NCI-H1105 (cell line): Measurements from ENCODE around the gene WSCD1.

Experiments
- DNase-seq: peaks from one replicate; lab custom pipeline; 2025; lab: John Stamatoyannopoulos, UW

The WSCD1 gene

GRCh38 chr17:6061290-6061689 lies 8.9 kb upstream of the WSCD1 start:
- DNase-seq: no peak

GRCh38 chr17:6064868-6065267 lies 5.3 kb upstream of the WSCD1 start:
- no peak for DNase-seq

GRCh38 chr17:6065351-6065750 lies 4.8 kb upstream of the WSCD1 start:
- DNase-seq: no peak

DNA sequence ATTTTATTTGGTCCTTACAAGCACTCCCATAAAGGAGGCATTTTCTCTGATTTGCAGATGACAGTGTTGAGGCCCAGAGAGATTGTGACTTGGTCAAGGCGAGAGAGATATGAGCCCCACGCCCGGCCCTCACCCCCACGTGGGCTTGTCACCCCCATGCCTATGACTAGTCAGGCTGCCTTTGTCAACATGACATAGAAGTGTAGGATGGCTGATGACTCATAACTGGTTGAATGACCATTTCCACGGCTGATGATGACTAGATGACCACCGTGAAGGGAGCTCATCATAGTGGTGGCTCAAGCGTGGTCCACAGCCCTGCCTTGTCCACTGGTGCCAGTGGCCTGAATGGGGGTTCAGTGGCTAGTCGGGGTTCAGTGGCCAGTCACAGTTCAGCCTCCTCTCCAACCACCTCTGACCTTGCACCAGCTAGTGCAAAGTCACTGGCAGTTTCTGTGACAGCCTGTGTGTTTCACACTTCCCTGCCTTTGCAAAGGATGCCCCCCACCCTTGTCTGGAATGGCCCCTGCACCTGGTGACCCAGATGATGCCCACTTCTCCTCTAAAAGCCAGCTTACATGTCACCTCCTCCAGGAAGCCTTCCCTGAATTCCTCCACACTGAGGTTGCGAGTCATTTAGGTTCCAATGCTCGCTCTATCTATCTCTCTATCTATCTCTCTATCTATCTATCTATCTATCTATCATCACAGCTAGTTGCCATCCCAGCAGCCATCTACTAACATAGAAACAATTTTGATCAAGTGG lies 3.8 kb upstream of the WSCD1 start:
- DNase-seq: no peak

DNA sequence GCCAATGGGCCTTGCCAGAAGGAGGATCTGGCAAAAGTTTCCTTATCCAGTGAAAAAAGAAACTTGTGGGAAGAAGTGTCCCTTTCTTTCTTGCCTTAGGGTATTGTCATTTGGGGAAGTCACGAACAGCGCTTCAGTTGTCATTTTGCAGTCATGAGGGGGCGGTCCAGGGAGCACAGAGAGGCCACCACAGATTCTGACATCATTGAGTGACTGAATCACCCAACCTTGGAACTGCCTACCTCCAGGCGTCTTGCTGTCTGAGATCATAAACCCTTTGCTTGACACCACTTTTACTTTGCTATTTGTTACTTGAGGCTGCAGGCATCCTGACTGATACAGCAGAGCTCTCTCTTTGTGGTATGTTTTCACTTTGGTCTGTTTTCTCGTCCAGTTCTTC lies 3.1 kb upstream of the WSCD1 start:
- no peak for DNase-seq

DNA sequence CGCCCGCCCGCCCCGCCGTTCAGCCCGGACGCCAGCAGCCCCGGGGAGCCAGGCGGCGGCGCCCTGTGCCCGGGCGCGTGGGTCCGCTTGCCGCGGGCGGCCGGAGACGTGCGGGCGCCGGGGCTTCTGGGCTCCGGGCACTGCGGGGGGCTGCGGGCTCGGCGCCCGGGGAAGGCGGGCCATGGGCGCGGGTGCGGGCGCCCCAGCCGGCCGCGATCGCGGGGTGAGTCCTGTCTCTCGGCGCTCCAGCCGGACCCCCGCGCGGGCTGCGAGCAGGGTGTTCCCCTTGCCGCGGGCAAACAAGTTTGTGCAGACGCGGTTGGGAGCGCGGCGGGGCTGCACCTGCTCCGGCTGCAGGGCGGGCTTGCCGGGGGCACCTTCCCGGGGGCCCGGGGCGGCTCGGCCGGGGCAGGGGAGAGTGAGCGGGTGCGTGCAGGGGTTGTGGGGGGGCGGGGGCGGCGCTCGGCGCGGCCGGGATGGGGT lies 292 bp downstream of the WSCD1 start:
- DNase-seq: no peak

- no peak for DNase-seq
Observed at GRCh38 chr17:6070913-6071511, 833 bp downstream of the WSCD1 start.

- no peak for DNase-seq
Observed at GRCh38 chr17:6071528-6072065, 1.4 kb downstream of the WSCD1 start.

DNA sequence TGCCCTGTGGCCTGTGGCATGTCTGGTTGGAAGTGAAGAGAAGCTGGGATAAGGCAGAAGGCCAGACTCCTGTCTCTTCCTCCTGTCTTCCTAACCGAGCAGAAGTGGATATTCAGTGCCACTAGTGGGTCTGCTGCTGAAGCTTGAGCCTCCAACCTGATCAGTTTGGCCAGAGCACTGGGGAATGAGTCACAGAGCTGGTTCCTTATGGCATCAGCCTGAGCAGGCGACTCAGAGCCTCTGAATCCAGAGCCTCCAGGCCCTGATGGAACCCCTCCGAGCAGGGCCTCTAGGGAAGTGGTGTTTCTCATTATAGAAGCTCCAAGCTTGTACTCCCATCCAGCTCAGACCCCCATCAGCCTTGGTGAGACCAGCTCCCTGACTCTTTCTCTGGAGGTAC lies 2.0 kb downstream of the WSCD1 start:
- DNase-seq: no peak

DNA sequence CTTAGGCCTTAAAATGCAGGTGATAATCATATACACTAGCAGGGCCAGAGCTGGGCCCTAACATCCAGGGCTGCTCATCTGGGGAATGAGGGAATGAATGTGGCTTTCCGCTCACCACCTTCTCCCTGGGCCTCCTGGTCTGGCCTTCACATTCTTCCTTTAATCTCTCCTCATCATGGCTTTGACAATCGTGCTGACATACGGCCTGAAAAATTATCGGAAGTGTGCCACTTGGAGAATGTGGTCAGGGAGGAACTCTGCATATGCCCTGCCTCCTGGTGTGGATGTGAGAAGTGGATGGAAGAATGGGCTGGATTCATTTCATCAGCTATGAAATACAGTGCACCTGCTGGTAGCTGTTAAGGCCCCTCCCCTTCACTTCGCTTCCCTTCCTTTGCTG lies 2.4 kb downstream of the WSCD1 start:
- DNase-seq: no peak

- no peak for DNase-seq
Observed at GRCh38 chr17:6073620-6074019, 3.4 kb downstream of the WSCD1 start.

- DNase-seq: no peak
Observed at GRCh38 chr17:6075050-6075449, 4.9 kb downstream of the WSCD1 start.

DNA sequence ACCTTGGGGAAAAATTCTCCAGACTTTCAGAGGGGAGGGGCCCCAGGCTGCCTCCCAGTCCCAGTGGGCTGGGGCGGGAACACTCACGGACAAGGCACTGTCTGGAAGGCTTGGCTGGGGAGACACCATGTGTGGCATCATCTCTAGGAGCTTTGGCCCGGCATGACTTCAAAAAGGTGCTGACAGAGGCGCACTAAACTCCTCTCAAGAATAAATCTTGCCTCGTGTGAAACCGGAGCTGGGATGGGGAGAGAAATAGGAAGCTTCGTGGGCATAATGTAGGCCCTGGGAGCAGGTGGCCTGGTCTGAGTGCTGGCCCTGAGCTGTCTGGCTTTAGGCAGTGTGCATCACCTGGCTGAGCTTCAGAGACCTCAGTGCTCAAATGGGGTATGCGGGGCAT lies 5.7 kb downstream of the WSCD1 start:
- no peak for DNase-seq

DNA sequence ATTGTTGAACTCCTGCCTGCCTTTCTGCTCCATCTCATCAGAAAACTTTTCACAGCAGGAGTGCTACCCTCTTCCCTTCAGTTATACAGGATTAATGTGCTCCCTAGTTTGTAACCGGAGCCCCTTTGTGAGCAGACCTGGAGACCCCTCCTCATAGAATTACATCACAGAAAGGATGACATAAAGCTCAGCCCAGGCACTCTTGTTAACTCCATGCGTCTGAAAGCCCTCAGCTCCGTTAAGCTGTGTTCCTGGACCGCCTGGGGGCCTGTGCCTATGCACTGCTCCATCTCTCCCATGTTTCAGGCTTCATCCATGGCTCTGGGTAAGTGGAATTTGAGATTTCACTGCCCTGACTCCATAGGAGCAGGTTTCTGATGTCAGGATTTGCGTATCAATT lies 7.6 kb downstream of the WSCD1 start:
- DNase-seq: no peak

DNA sequence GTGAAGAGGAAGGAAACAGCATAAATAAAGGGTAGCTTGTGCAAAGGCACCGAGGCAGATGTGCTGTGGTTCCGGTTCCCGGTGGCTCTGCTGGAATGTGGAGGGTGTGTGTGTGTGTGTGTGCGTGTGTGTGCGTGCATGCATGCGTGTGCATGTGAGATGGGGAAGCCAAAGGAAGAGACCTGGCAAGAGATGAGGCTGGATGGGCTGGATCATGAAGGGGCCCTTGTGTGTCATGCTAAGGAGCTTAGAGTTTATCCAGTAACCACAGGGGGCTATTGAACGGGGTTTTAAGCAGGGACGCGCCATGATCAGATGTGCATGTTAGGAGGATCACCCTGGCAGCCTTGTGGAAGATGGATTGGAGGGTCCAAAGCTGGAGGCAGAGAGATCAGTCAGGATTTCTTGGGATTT lies 8.3 kb downstream of the WSCD1 start:
- DNase-seq: no peak

DNA sequence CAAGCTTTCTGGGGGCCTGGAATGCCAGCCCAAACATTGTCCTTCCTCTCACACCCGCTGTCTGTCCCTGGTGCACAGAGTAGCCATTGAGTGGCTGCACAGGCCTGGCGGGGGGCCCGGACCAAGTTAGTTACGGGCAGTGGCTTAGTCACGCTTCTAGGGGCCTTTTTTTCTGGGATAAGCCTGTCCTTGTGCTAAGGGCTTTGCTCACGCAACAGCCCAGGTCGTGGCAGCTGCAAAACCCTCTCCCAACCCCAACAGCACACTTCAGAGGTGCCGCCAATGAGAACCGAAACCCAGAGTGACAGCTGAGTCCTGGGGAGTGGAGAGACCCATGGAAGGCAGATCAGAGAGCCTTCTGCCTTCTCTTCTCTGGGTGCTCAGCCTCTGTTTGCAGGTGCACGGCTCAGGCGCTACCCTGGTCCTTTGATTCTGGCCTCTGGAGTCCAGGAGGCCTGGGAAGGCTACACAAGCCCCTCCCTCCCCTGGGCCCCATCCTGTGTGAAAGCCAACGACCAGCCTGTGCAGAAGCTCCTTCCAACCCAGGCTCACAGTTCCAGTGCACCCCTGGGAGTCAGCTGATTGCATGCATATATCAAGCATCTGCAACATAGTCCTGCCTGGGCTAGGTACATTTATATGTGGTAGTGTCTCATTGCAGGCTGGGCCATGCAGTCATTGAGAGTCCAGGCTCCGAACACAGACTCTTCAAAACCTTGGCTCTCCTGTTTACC lies 9.1 kb downstream of the WSCD1 start:
- no peak for DNase-seq

DNA sequence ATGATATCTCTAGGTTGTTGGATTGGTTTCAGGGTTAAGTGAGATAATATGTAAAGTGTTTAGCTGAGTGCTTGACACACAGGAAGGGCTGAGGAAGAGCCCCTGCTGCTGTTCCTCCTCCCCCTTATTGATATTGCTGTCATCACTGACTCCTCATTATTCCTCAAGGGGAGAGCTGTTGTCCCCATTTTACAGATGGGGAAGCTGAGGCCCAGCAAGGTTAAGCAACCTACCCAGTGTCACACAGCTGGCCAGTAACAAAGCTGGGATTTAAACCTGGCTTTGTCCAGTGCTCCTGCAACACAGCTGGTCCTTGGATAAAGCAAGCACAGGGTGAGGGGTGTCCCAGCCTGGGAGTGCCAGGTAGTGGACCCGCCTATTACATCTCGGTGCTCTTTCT lies 9.8 kb downstream of the WSCD1 start:
- no peak for DNase-seq

- DNase-seq: no peak
Observed at GRCh38 chr17:6080711-6081430, 10.7 kb downstream of the WSCD1 start.

DNA sequence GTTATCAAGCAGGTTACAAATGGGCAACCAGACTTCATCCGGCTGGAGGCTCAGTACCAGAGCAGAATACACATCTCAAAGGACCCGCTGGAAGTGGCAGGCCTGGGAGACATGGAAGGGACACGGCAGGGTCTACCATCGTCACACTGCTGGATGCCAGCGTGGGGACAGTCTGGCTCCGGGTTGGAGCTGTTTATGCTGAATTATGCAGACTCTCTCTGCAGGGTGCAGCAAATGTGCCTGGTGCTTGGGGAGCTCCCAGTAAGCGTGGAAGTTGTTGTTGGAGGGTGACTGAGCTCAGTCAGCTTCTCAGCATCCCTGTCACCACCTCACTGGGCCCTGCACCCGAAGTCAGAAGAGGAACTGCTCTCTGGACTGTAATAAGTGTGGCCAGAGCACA lies 12.2 kb downstream of the WSCD1 start:
- no peak for DNase-seq

DNA sequence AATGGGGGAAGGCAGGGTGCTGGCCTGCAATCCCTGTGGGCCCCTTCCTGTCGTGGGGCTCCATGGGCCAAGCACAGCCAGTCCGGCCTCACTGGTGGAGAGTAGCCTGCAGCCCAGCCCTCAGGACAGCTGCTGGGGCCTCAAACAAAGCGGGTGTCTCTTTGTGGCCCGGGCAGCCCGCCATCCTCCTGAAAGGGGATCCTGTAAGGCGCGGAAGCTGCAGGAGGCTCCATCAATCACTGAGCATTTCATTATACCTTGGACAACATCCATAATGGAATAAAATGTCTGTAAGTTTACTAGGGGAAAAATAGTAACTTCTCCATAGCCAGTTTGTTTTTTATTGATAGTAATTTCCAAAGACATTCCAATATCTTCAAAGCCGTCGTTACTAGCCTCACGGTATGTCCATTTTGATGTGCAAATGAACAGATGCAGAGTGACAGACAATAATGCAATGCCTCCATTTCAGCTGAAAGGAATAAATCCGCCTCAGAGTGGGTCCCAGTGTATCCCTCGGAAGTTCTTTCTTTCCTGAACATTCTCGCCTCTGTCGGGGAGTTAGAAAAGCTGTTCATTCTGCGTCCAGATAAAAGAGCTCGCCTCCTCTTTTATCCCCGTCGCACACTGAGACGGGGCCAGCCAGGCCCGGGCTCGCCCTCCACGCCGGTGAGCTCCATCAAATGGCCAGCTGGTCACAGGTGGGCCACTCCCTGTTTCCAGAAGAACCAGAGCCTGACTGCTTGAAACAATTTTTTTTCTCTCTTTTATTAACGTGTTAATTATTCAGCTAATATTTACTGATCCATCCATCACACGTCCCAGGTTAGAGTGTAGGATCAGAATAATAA lies 14.4 kb downstream of the WSCD1 start:
- no peak for DNase-seq

DNA sequence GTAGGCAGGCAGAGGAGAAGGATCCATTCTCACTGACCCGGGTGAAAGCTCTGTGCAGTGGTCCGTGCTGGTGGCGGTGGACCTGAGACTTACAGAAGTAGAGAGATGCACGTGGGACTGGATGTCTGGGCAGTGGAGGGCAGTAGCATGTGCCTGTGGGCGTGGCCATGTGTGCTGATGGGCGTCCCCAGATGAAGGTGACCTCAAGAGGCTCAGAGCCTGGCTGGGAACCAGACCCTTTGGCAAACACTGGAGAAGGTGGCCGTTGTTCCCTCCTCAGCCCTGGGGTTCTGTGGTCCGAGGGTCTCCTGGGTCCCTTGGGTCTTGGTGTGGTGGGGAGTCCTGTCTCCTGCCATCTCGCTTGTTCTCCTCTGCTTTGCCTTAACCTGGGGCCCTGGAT lies 15.6 kb downstream of the WSCD1 start:
- no peak for DNase-seq
